GM19193 (cell line): ENCODE results near the gene TIMP3.

Experiments
- POLR2A ChIP-seq: IDR thresholded peaks from 4 replicates; pipeline ENCODE4 v1.6.1; 2011; ENCODE audit not compliant: insufficient read depth, insufficient read length; ENCODE audit errors: extremely low read depth

Gene TIMP3

DNA sequence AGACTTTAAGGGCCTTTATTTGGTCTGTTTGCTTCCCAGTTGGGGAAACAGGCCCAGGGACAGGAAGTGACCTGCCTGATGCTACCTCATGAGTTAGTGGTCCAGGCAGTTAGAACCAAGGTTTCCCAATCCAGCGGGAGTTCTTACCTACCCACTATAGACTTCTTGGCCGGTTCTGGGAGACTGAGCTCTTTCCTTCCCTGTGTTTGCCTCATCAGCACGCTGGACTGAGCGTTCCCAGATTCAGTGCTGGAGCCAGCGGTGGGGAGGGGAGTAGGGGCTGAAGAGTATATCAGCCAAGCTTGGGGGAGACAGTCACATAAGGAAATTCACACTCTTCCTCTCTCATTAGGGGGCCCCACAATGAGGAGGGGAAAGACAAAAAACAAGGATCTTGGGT lies 27.1 kb downstream of the TIMP3 start:
- TF ChIP-seq POLR2A = no peak

GRCh38 chr22:32829451-32829851 lies 27.9 kb downstream of the TIMP3 start:
- no peak for TF ChIP-seq POLR2A

DNA sequence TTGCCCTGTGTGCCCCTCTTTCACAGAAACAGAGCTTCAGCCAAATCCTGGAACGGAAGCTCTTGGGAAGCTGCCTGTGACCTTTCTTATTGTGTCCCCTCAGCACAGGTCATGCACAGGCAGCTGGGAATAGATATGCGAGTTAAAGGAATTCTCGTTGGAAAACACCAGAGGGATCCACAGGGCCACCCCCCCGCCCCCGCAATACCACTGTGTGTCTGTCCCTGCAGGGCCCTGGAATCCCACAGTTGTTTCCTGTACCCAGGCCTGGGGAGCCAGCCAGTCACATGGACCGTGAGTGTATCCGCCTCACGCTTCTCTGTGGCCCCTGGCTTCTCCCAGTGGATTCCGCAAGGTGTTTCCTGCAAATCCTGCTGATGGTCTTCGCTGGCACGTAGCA lies 29.0 kb downstream of the TIMP3 start:
- no peak for TF ChIP-seq POLR2A

- TF ChIP-seq POLR2A = no peak
Observed at GRCh38 chr22:32830957-32831356, 29.5 kb downstream of the TIMP3 start.

DNA sequence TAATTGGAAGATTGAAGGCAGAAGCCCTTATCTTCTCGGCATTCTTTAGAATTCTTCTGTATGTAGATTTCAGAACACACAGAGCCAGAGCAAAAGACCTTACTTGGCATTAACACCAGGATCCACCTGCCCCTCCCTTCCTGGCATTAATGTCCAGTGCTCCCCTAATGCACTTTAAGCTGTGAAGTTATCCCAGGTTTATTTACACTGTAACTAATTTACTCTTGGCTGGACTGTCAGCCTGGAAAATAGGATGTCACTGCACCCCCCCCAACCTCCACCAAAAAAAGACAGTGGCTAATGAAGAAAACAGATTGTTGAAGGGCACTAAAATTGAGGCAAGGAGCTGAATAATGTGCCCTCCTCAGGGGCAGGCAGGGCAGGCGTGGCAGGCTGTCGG lies 30.1 kb downstream of the TIMP3 start:
- no peak for TF ChIP-seq POLR2A

- no peak for TF ChIP-seq POLR2A
Observed at GRCh38 chr22:32832174-32832573, 30.7 kb downstream of the TIMP3 start.

- TF ChIP-seq POLR2A = no peak
Observed at GRCh38 chr22:32836280-32837123, 35.0 kb downstream of the TIMP3 start.

DNA sequence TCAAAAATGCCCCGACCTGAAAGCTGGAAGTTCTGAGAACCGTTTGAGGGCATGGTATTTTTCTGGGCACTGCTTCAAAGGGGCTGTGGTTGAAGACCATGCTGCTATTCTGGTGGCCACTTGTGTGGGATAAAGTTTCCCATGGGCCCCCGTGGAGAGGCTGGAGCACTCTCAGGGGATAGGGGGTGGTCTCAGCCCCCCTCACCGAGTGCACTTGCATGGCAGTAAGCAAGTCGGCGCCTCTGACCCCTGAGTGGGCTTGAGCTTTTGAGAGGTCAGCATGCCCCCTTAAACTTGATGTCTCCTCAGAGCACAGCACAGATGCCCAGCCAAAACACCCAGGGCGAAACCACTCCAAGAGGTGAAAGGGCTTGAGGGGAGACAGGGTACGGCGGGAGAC lies 35.6 kb downstream of the TIMP3 start:
- TF ChIP-seq POLR2A = no peak

DNA sequence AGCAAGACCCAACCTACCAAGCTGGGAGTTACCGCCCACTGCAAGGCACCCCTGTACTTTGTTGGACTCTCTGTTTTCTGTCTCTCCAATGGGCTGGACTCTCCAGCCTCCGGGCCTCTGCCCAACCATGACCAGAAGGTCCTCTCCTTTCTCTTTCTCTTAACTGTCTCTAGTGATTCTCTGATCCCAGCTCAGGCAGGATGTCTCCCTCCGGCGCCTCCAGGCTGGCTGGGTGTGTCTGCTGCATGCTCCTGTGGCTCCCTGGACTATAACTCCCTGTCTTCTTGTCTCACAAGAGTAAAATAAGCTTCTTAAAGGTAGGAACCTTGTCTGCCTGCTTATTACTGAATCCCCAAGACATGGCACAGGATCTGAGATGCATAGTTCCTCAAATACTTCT lies 36.3 kb downstream of the TIMP3 start:
- no peak for TF ChIP-seq POLR2A

DNA sequence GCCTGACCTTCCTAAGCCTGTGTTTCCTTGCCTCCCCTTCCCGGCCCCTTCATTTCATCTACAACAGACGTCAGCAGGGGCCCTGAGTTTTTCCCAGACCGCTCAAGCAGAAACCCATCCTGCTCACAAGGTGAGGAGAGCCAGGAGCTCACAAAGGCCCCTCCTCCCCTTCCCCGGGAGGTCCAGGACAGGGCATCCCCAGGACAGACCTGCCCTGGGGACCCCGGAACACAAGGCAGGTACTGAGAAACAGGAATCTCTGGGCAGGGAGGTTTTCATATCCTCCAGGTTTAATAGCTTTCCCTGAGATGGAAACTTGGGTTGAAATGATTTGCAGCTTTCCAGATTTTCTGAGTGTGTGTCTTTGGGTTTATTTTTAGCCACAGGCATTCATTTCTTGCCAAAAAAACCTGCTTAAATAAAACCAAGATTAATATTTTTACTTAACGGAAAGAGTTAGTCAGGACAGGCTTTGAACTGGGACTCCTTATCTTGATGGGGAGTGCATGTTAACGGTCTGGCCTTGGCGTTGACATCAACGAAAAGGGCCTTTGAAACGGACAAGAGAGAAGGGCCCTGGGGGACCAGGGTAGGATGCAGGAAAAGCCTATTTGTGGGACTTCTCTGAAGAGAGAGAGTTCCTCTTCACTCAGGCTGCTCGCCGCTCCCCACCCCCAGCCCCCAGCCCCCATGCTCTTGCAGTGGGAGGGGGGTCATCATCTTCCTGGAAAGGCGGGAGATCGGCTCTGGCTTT lies 38.5 kb downstream of the TIMP3 start:
- no peak for TF ChIP-seq POLR2A

DNA sequence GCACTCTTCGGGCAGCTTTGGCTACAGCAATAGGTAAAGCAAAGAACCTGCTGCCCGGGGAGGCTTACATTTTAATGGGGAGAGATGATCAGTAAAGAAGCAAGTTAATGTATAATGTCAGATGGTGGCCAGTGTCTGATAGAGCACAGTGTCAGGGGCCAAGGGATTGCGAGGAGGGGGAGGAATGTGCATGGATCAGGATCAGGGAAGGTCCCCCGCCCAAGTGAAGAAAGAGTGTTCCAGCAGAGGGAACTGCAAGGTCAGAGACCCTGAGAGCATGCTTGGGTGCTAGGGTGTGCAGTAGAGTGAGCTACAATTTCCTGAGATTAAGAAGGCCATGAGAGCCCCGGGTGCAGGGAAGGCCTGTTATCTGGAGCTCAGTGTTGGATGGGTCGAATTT lies 39.7 kb downstream of the TIMP3 start:
- TF ChIP-seq POLR2A = no peak

- TF ChIP-seq POLR2A = no peak
Observed at GRCh38 chr22:32842486-32842885, 41.0 kb downstream of the TIMP3 start.

- no peak for TF ChIP-seq POLR2A
Observed at GRCh38 chr22:32843300-32843699, 41.8 kb downstream of the TIMP3 start.

DNA sequence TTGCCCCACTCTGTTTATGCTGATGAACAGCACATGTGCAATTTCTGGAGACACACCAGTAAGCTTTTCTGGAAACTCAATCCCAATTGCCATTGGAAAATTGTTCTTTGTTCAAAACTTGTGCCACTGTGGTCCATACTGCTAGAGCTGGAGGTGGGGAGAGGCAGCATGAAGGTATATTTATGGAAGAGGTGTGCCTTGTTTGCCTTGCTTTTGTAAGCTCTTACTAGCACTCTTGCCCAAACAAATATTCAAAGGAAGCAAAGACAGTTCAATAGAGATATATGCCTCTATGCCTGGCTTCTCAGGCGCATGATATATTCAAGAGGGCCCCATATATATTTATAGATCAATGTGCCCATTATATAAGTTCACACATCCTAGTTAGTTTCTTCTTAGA lies 42.7 kb downstream of the TIMP3 start:
- no peak for TF ChIP-seq POLR2A

- TF ChIP-seq POLR2A = no peak
Observed at GRCh38 chr22:32846780-32847491, 45.4 kb downstream of the TIMP3 start.

DNA sequence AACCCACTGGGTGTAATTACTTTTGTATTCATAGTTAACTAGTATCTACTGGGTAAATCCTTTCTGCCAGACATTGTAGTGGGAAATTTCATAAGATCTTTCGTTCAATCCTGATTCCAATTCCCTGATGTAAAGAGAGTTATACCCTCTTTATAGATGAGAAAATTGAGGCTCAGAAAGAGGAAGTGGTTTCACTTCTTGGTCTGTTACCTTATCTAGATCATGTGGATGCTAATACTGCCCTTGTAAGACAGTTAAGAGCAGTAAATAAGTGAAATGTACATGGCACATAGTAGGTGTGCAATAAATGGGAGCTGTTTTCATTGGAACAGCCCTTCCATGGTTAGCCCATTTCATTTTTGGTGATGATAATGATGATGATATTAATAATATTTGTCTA lies 46.7 kb downstream of the TIMP3 start:
- TF ChIP-seq POLR2A = no peak

- no peak for TF ChIP-seq POLR2A
Observed at GRCh38 chr22:32849501-32849900, 48.0 kb downstream of the TIMP3 start.

- TF ChIP-seq POLR2A = no peak
Observed at GRCh38 chr22:32850157-32850556, 48.7 kb downstream of the TIMP3 start.
